Measurements from ENCODE around the gene PLEKHG2. TPM values are rescaled to one million over a fixed set of nuclear protein-coding genes. Genes with fewer than 3 reads are reported as not detected.

PLEKHG2 gene
- total and polyA plus RNA-seq, 12 donors, result 3.6 to 44.8 (median 17.1) TPM

GRCh38 chr19:39405958-39406655 is 6.4 kb upstream of the PLEKHG2 start:
- Histone ChIP-seq H3K4me3 (peak overlapping the region in 2 of 4 donors; percentile 82 to 95), H3K27ac (peak overlapping the region; percentile 89 to 97 (median 96)), H3K36me3 (replicated peaks in 1 of 2) (peaks cover 0 to 16% of the 10 kb centered on the region in 2 donors), H3K9me3 (replicated peaks in 1 of 3) (no peaks in the 10 kb centered on the region), H3K4me1 (replicated peaks in 1 of 2) (peaks cover 36 to 61% of the 10 kb centered on the region in 2 donors), H3K27me3 (no peaks in the 10 kb centered on the region)
- no peak for DNase-seq
- TF ChIP-seq CTCF (IDR thresholded peaks at IDR 0.05), result no peak
- no peak for TF ChIP-seq POLR2A (IDR thresholded peaks at IDR 0.05)
- WGBS, 4 donors, result 14 to 23% (median 17%) methylated on average over 16 to 22 of the region's 22 CpGs
- intact Hi-C loops (cut with DNase I), result no loop called here

DNA sequence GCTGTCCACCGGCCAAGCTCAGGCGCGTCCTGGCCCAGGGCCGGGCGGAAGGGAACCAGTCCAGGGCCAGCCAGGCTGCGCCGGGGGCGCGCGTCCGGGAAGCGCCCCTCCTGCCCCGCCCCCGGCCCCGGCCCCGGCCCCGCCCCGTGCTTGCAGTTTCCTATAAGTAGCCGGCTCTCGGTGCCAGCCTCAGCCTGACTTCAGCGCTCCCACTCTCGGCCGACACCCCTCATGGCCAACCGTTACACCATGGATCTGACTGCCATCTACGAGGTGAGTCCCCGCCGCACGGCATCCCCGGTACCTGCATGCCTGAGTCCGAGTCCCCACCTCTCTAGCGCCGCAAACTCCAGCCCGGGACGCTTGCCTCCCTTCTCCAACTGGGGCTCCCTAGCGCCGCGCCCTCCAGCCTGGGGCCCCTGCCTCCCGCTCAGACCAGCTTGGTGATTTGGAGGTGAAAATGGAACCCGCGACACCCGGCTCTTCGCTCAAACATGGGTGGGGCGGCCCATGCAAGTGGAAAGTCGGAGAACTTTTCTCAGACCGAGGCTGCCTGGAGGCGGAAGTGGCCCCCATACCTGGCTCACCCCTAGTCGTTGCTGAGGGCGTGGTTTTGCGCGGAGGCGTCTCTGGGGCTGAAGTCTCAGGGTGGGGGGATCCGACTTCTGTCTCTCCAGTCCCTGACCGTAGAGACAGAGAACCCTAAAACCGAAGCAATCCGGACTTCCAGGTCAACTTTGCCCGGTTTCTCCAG is 5.6 kb upstream of the PLEKHG2 start, which contains the start of gene ZFP36:
ZFP36 (plus strand) TSS at position 192 of the 754 bp plus-strand sequence; CDS start at position 250, 58 bp downstream.
- peaks cover 31 to 59% of the 10 kb centered on the region in 2 donors for H3K4me1 ChIP-seq (replicated peaks in 1 of 2)
- H3K27ac ChIP-seq, result peak within 1 kb of the TSS; percentile 89 to 97 (median 96)
- 0 to 1% (median 0%) methylated on average over 4 to 56 of the region's 56 CpGs for WGBS, 4 donors
- H3K9me3 ChIP-seq (replicated peaks in 1 of 3), result no peaks in the 10 kb centered on the region
- peak within 1 kb of the TSS; percentile 80 to 96 (median 88) for H3K4me3 ChIP-seq
- intact Hi-C loops (cut with DNase I), result no loop called here
- peak in 2 of 6 experiments; percentile 2 to 18 for TF ChIP-seq CTCF (IDR thresholded peaks at IDR 0.05)
- peak; percentile 99 for TF ChIP-seq POLR2A (IDR thresholded peaks at IDR 0.05)
- peak; percentile 88 to 95 (median 91) for DNase-seq
- no peaks in the 10 kb centered on the region for H3K27me3 ChIP-seq
- peaks cover 0 to 16% of the 10 kb centered on the region in 2 donors for H3K36me3 ChIP-seq (replicated peaks in 1 of 2)

DNA sequence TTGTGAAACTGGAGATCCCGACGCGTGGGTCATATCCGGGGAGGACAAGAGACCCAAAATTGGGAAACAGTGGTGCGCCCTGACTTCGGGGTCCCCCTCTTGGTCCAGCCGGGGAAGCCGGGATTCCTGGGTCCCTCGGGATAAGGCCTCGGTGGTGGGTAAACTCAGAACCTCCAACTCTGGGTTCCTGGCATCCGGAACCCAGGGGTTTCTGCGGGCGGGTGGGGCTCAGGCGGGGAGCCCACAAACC is 5.1 kb upstream of the PLEKHG2 start:
- Histone ChIP-seq H3K27me3 (no peaks in the 10 kb centered on the region), H3K4me1 (replicated peaks in 1 of 2) (peaks cover 26 to 54% of the 10 kb centered on the region in 2 donors), H3K4me3 (peak overlapping the region; percentile 80 to 96 (median 88)), H3K36me3 (replicated peaks in 1 of 2) (peaks cover 0 to 16% of the 10 kb centered on the region in 2 donors), H3K27ac (peak overlapping the region; percentile 89 to 97 (median 96)), H3K9me3 (replicated peaks in 1 of 3) (no peaks in the 10 kb centered on the region)
- TF ChIP-seq CTCF (IDR thresholded peaks at IDR 0.05) (no peak), POLR2A (IDR thresholded peaks at IDR 0.05) (no peak)
- intact Hi-C loops (cut with DNase I), result no loop called here
- WGBS, 4 donors, result 0 to 4% (median 2%) methylated on average over 4 to 14 of the region's 14 CpGs
- peak in 1 of 7 donors; percentile 49 for DNase-seq

GRCh38 chr19:39407660-39408391 is 4.6 kb upstream of the PLEKHG2 start:
- H3K36me3 ChIP-seq (replicated peaks in 1 of 2), result peaks cover 0 to 16% of the 10 kb centered on the region in 2 donors
- no peaks in the 10 kb centered on the region for H3K27me3 ChIP-seq
- TF ChIP-seq POLR2A (IDR thresholded peaks at IDR 0.05) (peak; percentile 35 to 44), CTCF (IDR thresholded peaks at IDR 0.05) (no peak)
- H3K4me3 ChIP-seq, result peak overlapping the region; percentile 80 to 96 (median 88)
- 13 to 51% (median 35%) methylated on average over 10 to 40 of the region's 40 CpGs for WGBS, 4 donors
- H3K27ac ChIP-seq, result peak overlapping the region; percentile 89 to 97 (median 96)
- H3K4me1 ChIP-seq (replicated peaks in 1 of 2), result peaks cover 22 to 49% of the 10 kb centered on the region in 2 donors
- intact Hi-C loops (cut with DNase I), result no loop called here
- no peaks in the 10 kb centered on the region for H3K9me3 ChIP-seq (replicated peaks in 1 of 3)
- DNase-seq, result peak in 4 of 7 donors; percentile 39 to 61 (median 54)
